ENCODE results near the gene SDC3.
"Not testable (repeated sequence)": the region's sequence is repeated elsewhere in the genome, so short reads cannot be mapped to it uniquely, and the experiment has no call there.

Gene SDC3

DNA sequence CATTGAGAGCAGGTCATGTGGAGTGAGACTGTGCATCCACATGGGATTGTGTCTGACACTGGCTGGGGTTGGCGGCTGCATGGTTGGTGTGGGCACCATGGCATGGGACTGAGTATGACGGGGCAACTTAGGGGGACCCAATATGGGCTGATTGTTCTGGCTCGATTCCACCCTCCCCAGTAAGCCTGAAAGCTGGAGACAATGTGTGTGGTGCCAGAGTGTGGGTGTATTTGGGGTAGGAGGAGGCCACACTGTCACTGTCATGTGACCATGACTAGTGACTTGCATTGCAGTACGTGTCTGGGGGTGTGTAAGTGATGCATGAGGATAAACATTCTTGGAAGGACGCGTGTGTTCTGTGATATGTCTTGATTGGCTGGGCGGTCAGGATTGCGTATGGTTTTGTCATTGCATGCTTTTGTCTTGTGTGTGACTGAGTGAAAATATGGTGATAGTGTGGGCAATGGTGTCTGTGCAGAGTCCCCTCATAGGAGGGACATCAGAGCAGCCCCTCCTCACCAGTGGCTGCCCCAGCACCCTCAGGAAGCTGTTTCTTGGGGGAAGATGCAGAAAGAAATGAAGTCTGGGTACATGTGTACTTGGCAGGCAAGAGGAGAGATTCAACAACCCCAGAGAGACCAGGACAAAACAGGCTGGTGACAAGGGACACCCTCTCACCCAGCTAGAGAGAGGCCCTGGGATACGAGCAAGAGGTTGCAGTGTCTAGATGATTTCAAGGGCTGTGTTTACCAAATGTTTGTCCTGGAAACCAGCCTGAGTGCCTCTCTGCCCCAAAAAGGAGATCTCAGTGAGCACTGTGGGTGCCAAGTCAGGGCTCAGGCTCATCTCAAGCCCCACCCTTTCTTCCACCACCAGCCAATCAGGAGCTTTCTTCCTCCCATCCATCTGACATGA, 36.3 kb downstream of the SDC3 start:
- DNase-seq = no peak

DNA sequence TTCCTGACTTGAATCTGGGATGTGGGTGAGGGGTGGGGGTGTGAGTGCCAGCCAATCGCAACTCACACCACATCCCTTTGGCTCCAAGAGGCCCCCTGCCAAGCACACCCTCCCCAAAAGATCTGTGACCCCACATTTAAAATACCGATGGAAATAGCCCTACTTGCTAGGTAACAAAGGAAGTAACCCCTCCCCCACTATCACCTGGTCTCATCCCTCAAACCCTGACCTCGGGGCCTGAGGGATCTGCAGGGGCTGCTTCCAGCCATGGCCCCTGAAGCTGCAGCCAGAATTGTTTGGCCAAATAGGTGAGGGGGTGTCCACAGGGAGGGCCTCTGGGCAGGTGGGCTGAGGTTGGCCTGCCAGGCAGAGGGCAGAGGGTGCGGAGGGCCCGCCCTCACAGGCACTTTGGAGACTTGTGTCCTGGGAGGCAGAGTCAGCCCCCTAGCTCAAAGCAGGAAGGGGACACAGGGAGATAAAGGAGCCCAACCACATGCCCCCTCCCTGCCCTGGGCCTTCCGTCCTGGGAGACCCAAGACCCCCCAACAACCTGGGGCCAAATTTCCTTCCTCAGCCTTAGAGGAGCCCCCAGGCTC, 37.2 kb downstream of the SDC3 start:
- DNase-seq = no peak

DNA sequence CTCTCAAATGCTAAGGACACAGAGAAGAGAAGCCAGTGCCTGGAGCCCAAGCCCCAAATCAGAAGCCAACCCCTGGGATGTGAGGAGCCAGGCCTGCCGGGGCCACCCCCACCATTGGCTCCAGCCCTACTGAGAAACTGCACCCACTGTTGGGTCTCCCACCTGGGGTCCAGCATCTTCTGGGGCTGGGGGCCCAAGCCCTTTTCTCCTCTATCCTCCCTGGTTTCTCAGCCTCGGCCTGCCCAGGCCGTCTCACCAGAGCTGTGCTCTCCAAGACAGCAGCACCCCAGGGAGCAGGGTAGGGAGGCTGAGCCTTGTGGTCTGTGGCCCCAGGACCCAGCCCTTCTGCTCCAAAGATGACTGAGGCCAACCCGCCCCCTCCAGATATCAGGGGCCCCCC, 37.9 kb downstream of the SDC3 start:
- no peak for DNase-seq

DNA sequence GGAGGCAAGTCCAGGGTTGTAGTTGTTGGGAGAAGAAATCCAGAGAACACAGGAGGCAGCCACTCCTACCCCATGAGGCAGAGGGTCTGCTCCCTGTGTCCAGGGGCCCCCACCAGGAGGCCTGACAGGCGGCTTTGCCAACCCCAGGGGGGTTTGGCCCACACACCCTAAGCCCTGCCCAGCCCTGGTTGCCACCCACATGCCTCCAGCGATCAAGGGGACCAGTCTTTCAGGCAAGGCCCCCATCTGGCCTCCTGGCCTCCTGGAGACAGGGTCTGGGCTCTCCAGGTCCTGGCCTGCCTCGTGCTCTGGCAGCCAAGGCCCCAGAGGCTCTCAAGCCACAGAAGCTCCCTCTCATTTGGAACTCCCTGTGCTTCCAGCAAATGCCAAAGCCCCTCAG, 38.5 kb downstream of the SDC3 start:
- DNase-seq = no peak

DNA sequence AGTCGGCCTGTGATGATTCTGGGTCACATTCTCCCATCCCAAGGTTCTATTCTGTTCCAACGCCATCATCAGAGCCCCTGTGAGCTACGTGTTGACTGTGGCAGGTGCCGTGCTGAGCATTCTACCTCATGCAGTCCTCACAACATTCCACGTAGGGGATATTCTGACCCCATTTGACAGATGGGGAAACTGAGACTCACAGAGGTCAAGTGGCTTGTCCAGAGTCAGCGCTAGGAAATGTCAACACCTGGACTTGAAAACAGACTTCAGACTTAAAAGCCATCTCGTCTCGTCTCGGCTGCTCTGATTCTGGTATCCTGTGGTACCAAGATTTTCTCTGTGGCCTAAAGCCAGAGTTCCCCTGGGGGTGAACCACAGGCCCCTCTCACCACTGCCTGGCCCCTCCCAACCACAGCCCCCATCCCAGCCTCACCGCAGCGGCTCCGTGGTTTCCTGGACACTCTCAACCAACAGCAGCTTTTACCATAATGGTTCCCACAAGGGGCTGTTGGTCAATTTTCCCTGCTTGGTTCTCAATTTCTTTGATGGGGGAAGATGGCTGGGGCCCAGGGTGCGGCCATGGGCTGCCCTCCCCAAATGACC, 39.6 kb downstream of the SDC3 start:
- no peak for DNase-seq

DNA sequence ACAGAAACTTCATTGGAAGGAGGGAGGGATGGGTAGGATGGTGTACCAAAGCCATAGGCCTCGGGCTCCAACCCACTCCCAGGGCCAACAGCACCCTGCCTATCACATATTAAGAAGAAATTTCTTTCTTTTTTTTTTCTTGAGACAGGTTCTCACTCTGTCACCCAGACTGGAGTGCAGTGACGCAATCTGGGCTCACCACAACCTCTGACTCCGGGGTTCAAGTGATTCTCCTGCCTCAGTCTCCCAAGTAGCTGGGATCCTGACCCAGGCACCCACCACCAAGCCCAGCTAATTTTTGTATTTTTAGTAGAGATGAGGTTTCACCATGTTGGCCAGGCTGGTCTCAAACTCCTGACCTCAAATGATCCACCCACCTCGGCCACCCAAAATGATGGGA, 40.5 kb downstream of the SDC3 start:
- DNase-seq = not testable (repeated sequence)

DNA sequence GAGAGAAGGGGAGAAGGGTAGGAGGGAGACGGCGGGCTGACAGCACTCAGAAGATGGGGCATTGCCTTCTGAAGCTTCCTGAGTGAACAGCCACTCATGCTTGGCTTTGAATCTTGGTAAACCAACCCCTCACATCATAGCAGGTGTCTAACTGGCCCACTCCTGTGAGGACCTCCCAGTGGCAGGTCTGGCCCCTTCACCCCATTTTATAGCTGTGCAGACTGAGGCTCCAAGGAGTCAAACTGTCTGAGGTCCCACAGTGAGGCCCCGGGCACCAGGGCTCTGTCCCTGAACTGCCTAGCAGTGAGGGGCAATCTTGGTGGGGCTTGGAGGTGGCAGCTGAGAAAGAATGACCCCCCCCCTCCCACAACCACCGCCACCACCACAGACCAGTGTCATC, 41.0 kb downstream of the SDC3 start:
- no peak for DNase-seq

DNA sequence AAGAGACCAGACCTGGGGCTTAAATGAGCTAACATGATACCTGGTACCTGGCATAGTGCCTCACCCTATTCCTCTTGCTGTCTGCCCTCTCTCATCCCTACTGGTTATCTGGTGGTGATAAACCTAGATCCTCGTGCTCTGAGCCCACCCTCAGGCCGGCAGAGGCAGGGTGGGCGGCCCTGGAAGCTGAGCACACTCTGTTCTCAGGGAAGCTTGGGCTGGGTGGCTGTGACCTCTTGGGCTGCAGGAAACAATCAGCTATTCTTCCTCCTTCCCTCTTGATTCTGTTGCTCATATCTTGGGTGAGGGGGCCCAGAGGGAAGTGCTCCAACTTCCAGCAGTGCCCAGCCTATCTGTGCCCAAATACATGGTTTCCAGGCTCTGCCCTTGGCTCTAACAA, 42.0 kb downstream of the SDC3 start:
- DNase-seq = no peak

DNA sequence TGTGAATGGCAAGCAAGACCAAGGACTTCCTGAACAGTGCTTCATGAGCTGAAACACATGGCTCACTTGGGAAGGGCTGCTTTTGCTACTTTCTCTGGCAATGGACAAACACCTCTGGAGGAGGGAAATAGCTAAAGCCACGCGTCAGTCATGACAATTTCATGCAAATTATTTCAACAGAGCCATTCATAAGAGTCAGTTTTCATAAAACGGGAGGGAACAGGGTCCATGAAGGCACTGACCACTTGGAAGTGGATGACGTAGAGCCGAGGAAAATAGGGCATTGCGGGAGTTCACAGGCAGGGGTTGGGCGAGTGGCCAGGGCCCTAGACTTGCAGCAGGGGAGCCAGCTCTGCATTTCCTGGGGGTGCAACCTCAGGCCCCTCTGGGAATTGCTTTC, 43.9 kb downstream of the SDC3 start:
- DNase-seq = no peak

DNA sequence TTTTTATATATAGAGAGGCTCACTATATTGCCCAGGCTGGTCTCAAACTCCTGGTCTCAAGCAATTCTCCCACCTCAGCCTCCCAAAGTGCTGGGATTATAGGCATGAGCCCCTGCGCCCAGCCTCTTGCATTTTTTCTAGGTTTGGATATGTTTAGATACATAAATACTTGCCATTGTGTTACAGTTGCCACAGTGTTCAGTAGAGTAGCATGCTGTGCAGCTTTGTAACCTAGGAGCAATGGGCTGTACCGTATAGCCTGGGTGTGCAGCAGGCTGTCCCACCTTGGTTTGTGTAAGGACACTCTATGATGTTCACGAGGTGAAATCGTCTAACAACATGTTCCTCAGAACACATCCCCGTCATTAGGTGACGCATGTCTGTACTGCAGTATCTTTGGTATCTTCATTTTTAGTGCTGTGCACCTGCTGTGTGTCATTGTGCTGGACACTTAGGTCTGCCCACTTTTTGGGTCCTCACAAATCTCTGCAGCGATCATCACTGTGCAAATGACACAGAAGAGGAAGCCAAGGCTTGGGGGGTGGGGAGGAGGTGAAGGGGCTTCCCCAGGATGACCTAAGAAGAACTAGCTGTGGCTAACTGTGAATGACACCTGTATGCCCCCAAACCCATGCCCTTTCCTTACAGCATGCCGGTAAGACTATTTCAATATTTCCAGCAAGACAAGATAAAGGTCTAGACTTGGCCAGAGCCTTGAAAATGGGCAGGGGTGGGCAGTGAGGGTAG, 44.5 kb downstream of the SDC3 start:
- no peak for DNase-seq

DNA sequence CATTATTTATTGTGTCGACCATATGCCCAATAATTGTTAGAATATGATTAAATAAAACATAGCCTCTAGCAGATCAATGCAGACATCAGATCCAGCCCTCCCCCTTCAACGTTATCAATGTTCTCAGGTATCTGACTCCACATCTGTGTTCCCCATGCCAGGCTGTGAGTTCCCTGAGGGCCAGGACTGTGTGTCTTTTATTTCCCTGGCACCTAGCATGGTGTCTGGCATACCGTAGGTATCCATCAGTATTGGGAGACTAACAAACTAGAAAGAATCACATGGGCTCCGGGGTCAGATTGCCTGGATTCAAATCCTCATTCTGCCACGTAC, 48.3 kb downstream of the SDC3 start:
- no peak for DNase-seq

DNA sequence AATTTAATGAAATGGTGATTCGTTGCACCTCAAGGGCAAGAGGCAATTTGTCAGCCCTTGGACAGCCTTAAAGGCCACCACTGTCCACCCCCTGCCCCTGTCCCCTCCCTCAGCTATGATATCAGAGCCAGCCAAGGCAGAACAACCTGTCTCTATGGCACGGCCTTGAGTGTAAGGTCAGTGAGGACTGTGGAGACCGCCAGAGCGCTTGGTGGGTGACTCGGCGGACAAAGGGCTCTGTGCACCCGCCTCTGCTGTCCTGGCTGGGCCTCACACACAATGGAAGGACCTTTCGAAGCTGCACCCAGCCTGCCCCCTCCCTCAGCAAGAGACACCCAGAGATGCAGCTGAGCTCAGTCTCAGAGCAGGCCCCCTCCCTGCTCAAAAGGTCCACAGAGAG, 50.6 kb downstream of the SDC3 start:
- DNase-seq = no peak

DNA sequence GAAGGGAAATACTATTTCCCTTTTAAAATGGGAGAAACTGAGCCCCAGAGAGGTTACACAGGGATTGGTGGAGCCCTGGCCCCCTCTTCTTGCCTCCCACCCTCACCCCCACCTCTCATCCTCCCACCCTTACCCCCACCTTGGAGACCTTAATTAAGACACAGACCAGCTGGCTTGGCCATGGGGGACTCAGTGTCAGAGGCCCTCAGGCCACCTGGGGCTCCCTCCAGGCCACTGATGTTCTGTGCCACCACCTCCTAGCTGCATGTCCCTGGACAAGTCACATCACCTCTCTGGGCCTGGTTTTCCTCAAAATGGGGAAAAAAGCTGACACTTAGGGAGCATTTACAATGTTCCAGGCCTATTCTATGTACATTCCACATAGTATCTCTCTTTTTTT, 51.5 kb downstream of the SDC3 start:
- no peak for DNase-seq

DNA sequence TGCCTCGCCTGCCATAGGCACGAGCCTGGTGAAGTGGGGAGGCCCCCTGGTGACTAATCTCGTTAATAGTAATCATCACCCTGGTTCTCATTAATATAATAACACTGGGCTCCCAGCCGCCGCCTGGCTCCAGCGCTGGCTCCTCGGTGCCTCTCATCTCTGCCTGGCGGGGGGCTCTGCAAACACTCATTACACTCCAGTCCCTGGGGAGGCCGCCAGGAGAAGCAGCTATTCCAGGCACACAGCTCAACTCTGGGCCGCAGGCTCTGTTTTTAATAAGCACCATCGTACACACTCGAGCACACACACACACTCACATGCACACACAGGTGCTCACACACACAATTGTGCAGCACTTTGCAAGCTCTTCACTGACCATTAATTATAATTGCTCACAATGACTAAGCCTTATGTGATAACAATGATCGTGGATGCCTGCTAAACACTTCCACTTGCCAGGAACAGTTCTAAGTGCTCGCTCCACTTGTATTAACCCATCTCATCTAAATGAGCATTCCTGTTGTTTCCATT, 52.2 kb downstream of the SDC3 start:
- DNase-seq = no peak

DNA sequence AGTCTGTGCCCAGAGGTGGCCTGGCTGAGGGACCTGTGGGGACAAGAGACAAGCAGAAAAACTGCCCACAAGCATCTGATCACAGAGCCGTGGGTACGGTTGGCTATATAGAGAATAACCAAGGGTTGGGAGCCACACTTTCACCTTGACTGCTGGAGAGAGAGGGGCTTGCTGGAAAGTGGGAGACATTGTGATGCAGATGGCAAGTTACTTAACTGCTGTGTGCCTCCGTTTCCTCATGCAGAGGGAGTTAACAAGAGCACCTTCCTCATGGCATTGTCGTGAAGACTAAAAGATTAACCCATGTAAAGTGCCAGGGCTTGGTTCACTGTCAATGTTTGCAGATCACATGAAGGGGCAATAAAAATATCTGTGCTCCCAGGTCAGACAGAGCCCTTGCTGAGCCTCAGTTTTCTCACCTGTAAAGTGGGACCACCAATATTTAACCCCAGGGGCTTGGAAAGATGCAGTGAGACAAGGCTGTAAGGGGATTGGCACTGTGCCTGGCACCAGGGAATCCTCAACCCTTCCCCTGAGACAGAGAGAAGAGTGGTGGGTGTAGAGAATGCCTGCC, 52.8 kb downstream of the SDC3 start:
- DNase-seq = no peak

DNA sequence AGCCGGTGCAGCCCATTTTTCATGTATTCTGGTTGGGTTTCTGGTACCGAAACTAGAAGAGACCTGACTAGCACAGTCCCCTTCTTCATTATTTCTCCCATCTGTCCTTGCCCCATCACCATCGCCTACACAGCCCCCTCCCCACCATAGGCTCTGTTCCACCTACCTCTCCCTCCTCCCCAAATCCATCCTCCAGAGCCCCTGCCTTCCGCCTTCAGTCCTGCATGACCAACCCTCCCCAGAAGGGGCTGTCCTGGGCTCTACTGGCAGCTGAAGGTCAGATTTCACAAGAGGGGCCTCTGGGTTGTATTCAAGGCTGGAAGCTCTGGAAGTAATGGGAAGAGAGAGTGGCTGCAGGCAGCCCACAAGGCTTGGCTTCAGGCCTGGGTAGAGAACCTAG, 55.2 kb downstream of the SDC3 start:
- no peak for DNase-seq

DNA sequence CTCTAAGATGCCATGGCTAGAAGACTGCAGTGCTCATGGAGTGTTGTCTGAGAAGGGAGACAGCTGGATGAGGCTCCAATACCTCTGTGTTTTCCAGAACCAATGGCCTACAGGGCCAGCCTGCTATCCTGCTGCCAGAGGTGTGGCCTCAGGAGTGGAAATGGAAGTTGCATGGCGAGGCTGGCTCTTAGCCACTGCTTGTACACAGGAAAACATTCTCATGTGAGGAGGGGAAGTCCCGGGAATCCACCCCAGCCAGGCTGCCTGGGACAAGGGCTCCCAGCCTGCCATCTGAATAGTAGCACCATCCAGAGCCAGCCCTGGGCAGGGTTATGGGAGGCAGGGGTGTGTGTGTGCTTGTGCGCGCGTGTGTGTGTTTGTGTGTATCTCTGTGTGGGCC, 56.5 kb downstream of the SDC3 start:
- DNase-seq = no peak

DNA sequence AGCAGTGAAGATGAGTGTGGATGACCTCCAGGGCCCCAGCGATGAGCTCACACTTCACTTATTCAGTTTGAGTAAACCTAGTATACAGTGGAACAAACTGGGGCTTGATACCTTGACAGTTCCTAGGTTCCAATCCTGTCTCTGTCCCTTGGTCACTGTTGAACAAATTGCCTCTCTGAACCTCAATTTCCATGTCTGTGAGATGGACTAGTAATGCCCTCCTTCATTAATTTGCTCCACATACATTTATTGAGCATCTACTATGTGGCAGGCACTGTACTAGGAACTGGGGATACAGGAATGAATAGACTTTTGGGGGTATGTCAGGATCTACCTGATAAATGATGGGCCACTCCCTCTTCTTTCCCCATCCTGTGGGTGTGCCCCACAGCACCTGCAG, 57.3 kb downstream of the SDC3 start:
- no peak for DNase-seq

DNA sequence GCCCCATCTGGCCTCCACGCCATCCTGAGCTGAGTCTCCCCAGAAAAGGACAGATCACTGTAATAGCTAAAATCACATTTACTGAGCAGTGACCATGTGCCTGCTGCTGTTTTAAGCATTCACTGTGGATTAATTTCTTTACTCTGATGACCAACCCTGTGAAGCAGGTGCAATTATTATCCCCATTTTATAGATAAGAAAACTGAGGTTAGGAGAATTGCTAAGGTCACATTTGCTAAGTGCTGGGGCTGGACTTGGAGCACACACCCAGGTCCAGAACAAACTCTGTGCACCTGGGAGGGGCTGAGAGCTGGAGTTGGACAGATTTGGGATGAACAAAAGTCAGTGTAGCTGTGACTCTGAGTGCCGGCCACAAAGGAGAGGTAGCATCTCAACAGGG, 58.0 kb downstream of the SDC3 start:
- DNase-seq = no peak

DNA sequence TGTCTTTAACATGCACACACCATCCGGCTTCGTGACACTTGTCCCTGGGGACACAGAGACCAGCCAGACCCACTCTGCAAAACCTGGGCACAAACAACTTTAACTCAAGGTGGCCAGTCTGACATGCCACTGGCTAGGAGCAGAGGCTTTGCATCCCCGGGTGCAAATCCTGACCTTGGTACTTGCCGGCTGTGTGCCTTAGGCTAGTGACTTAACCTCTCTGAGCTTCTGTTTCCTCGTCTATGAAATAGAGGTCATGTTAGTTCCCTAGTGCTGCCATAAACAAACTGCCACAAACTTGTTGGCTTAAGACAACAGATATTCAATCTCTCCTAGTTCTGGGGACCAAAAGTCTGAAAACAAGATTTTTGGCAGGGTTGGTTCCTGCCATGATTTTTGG, 60.4 kb downstream of the SDC3 start:
- no peak for DNase-seq

DNA sequence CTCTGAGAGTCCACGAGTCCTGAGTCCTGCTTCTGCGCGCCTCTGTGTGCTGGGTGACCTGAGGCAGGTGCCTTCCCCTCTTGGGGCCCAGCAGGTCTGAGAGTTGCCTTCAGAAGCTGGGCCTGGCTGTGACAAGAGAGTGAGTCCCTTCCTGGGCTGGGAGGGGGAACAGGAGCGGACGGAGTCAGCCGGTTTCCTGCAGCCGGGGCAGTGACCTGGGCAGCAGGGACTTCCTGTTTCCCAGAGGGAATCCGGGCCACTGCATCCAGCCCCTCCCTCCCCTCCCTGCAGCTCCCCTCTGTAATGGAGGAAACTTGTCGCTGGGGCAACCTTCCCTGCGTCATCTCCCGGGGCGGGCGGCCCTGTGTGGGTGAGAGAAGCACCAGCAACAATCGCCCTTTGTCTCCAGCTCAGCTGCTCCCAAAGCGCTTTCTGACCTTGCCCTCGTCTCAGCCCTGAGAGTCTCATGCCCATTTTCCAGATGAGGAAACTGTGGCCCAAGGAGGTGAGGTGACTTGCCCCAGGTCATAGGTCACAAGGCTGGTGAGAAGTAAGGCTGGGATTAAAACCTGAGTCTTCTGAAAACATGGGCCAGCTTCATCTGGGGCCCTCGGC, 61.1 kb downstream of the SDC3 start:
- no peak for DNase-seq

DNA sequence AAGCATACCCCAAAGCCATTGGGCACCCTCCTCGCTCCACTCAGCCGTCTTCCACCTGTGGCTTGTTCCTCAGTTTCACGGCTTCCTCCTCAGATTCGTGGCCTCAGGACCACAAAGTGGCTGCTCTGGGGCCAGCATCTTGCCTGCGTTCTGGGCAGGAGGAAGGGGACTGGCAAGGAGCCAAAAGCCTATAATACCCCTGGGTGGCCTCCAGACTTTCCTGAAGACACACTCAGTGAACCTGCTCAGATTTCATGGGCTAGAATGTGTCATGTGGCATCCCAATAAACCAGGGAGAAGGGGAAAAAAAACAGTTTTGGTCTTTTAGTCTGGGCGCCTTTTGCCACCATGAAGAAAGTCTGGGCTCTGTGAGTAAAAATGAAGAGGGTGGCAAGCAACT, 62.0 kb downstream of the SDC3 start:
- no peak for DNase-seq

DNA sequence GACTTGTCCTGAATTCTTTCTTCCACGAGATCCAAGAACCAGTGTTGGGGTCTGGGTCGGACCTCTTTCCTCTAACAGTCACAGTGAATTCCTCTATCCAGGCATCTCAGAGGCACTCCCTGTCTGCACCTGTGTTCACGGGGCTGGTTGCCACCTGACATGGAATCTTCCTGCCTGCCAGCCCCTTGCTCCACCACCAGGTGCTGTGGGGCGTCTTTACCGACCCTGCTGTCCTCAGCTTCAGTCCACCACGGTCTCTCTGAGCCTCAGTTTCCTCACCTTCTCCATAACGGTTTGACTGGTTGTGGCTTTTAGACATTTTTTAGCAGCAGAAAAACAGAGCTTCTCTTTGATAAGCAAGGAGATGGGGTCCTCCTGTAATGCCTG, 62.7 kb downstream of the SDC3 start:
- no peak for DNase-seq

Measured in CD4-positive, alpha-beta T cell treated with Interleukin-17A for 1 hour (primary cell).